Measurements from ENCODE around the gene SESN1.

The SESN1 gene

GRCh38 chr6:108983151-108983550 lies 111.5 kb downstream of the SESN1 start:
- no peak for TF ChIP-seq ZFP30 (CRISPR knock-in tag; IDR thresholded peaks at IDR 0.05)
- TF ChIP-seq SNAI2 (CRISPR knock-in tag; IDR thresholded peaks at IDR 0.05) = no peak
- TF ChIP-seq ZNF70 (CRISPR knock-in tag; IDR thresholded peaks at IDR 0.05) = no peak
- no peak for TF ChIP-seq POU6F1 (CRISPR knock-in tag; IDR thresholded peaks at IDR 0.05; ENCODE audit: borderline replicate concordance, low read depth)
- no peak for TF ChIP-seq TOX (CRISPR knock-in tag; IDR thresholded peaks at IDR 0.05; ENCODE audit: borderline replicate concordance)
- no peak for TF ChIP-seq PATZ1 (CRISPR knock-in tag; IDR thresholded peaks at IDR 0.05; ENCODE audit: borderline replicate concordance)
- TF ChIP-seq CSRNP3 (CRISPR knock-in tag; IDR thresholded peaks at IDR 0.05) = no peak
- no peak for TF ChIP-seq PPARA (CRISPR knock-in tag; IDR thresholded peaks at IDR 0.05; ENCODE audit: borderline replicate concordance)
- TF ChIP-seq ISL1 (CRISPR knock-in tag; IDR thresholded peaks at IDR 0.05) = no peak
- no peak for TF ChIP-seq TSHZ2 (CRISPR knock-in tag; IDR thresholded peaks at IDR 0.05)
- no peak for TF ChIP-seq ZNF8 (CRISPR knock-in tag; IDR thresholded peaks at IDR 0.05)
- TF ChIP-seq GLIS3 (CRISPR knock-in tag; IDR thresholded peaks at IDR 0.05) = no peak
- no peak for TF ChIP-seq CSDC2 (CRISPR knock-in tag; IDR thresholded peaks at IDR 0.05)
- no peak for TF ChIP-seq BACH2 (CRISPR knock-in tag; IDR thresholded peaks at IDR 0.05; ENCODE audit: borderline replicate concordance)
- TF ChIP-seq CREB5 (CRISPR knock-in tag; IDR thresholded peaks at IDR 0.05; ENCODE audit: low read depth) = no peak

GRCh38 chr6:108982154-108983113 lies 112.2 kb downstream of the SESN1 start:
- ATAC-seq = no peak
- TF ChIP-seq GLIS3 (CRISPR knock-in tag; IDR thresholded peaks at IDR 0.05) = no peak
- TF ChIP-seq ISL1 (CRISPR knock-in tag; IDR thresholded peaks at IDR 0.05) = no peak
- no peak for TF ChIP-seq ZFP30 (CRISPR knock-in tag; IDR thresholded peaks at IDR 0.05)
- no peak for TF ChIP-seq TCF4 (CRISPR knock-in tag; IDR thresholded peaks at IDR 0.05; ENCODE audit: borderline replicate concordance)
- TF ChIP-seq CSDC2 (CRISPR knock-in tag; IDR thresholded peaks at IDR 0.05) = no peak
- no peak for TF ChIP-seq PATZ1 (CRISPR knock-in tag; IDR thresholded peaks at IDR 0.05; ENCODE audit: borderline replicate concordance)
- no peak for TF ChIP-seq ZFP3 (CRISPR knock-in tag; IDR thresholded peaks at IDR 0.05)
- TF ChIP-seq POU6F1 (CRISPR knock-in tag; IDR thresholded peaks at IDR 0.05; ENCODE audit: borderline replicate concordance, low read depth) = no peak
- TF ChIP-seq CSRNP3 (CRISPR knock-in tag; IDR thresholded peaks at IDR 0.05) = no peak
- TF ChIP-seq ZNF8 (CRISPR knock-in tag; IDR thresholded peaks at IDR 0.05) = no peak
- no peak for TF ChIP-seq ZC3H10 (CRISPR knock-in tag; IDR thresholded peaks at IDR 0.05)
- no peak for TF ChIP-seq TSHZ2 (CRISPR knock-in tag; IDR thresholded peaks at IDR 0.05)
- TF ChIP-seq ZNF565 (CRISPR knock-in tag; conservative IDR thresholded peaks at IDR 0.05; ENCODE audit: low read depth) = no peak

More at GRCh38 chr6:108983151-108983550, 111.5 kb downstream of the SESN1 start:
- ATAC-seq = no peak
